Activated CD8-positive, alpha-beta memory T cell treated with anti-CD3 and anti-CD28 coated beads, Interleukin-2, amount 50 U/mL, for 1 hour (primary cell): ENCODE measurements around the gene RANBP1.
A peak's percentile ranks its signal among the peaks of the same experiment; 100 is the strongest.
"Not testable (repeated sequence)": the region's sequence is repeated elsewhere in the genome, so short reads cannot be mapped to it uniquely, and the experiment has no call there.

Source experiments
- DNase-seq: peaks from one replicate; pipeline ENCODE4 v3.0.0-alpha.2; 2020; ENCODE audit errors: extremely low read depth

RANBP1 gene

DNA sequence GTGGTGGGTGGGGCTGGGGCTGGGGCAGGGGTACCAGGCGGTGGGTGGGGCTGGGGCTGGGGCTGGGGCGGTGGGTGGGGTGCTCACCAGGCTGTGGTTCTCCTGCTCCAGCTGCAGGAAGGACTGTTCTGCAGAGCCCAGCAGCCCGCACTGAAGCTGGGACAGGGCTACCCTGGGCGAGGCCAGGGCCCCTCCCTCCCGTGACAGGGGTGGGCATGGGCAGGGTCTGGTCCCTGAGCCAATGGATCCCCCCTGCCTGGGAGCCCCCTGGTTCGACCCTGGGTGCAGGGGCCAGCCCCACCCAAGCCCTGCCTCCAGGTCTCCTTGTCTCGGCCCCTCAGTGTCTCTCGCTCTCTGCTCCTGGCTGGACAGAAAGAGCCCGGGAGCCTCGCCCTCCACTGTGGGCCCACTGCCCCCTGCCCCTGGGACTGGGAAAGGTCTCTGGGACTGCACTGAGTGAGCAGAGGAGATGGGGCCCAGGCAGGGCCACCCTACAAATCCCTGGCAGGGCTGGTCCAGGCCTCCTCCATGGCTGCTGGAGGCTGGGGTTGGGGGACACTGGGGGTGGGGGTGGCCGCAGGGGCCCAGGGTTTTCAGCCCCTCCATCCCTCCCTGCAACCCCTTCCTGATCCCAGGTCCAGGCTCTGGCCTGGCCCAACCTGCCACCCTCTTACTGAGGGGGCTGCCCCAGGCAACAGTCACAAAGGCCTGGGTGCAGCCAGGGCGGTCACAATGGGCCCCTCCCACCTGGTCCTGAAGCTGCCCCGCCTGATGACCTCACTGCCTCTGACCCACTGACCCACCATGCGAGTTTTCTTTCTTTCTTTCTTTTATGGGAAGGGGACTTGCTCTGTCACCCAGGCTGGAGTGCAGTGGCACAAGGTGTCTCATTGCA lies 34.7 kb downstream of the RANBP1 start, which contains the start of gene CCDC188:
CCDC188 (minus strand) TSS at position 675 of the 895 bp plus-strand sequence; CDS start at position 606, 69 bp downstream.
- DNase-seq: no peak

DNA sequence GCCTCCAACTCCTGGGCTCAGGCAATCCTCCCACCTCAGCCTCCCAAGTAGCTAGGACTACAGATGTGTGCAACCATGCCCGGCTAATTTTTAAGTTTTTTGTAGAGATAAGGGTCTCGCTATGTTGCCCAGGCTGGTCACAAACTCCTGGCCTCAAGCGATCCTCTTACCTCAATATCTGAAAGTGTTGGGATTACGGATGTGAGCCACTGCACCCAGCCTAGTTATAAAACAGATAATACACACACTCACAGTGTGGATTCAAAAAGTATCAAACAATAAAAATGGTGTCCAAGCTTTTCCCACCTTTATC lies 35.3 kb downstream of the RANBP1 start:
- DNase-seq: no peak

DNA sequence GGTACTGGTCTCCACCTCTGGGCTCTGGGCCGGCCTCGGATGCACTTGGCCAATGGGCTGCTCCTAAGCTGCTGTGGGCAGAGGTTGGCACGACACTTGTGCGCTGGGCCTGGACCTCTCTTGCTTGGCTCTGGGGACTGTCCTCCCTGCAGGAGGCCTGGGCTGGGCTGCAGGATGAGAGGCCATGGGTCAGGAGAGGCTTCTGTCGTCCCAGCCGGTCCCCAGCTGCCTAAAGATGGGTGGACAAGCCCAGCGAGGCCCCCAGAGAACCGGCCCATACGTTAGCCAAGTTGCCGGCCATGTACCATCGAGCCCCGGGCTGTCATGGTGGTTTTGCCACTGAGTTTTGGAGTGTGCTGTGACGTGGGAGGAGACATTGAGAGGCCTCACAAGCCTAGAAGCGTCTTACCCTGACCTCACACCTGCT lies 36.6 kb downstream of the RANBP1 start:
- no peak for DNase-seq

DNA sequence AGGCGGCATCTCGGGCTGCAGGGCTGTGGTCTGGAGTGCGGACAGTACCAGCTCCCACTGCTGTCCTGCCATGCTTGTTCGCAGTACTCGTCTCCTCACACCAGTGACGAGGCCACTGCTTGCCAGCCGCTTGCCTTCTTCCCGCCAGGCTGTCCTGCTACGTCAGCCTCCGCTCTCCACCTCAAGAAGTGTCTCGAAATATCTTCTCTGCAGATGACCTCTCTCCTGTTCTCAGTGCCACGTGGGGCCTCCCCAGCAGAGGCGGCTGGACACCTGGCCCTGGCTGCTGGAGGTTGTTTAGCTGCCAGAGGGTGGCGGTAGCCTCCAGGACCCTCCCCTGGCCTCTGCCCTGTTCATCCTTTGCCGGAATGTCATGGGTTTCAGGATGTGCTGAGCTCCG lies 38.0 kb downstream of the RANBP1 start:
- DNase-seq: no peak

DNA sequence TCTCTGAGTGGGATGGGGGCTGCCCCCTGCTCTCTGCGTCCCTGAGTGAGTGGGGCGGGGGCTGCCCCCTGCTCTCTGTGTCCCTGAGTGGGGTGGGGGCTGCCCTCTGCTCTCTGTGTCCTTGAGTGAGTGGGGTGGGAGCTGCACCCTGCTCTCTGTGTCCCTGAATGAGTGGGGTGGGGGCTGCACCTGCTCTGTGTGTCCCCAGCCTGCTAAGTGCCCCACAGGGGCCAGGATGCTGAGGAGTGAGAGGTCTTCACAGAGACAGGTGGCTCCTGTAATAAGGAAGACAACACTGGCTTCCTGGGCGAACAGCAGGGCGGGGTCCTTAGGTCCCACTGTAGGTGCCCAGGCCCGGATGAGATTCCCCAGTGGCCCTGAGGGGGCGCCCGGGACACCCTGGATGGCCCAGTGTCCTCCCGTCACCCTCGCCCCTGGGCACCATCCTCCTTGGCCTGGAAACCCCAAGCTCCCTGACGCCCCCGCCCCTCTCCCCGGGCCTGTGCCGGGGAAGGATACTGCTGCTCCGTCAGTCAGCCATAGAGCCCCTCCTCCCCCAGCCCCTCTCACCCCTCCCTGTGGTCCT lies 38.8 kb downstream of the RANBP1 start:
- no peak for DNase-seq

DNA sequence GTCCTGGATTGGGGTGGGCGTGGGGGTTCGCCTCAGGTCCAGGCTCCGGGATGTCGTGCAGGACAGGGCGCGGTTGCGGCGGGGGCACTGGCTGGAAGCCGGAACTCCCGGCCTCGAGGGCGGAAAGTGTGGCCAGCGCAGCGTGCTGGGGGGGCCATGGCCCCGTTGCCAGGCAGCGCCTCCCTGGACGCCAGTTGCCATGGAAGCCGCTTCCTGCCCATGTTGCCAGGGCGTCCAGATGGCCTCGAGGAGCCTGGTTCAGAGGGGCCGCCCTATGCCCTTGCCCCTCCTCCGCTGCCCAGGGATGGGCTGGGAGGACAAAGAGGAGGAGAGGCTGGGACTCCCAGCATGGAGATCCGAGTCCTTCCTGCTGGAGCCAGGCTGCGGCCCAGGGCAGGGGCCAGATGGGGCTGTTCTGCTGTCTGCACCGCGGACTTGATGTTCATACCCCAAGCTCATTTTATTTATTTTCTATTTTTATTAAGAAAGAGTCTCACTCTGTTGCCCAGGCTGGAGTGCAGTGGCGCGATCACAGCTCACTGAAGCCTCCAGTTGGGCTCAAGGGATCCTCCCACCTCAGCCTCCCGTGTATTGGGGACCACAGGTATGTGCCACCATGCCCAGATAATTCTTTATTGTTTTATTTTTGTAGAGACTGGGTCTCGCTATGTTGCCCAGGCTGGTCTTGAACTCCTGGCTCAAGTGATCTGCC lies 39.6 kb downstream of the RANBP1 start:
- no peak for DNase-seq

DNA sequence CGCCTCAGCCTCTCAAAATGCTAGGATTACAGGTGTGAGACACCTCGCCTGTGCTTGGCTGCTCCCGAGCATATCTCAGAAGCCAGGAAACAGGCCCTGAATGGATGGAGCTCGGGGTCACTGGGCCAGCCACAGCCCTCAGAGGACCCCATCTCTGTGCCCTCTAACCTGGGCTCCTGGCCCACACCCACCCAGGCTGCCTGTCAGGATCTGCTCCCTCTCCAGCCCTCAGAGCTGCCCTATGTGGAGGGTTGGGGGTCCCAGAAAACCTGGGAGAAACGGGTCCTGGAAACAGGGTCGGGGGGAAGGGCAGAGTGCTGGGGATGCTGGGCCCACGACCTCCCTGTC lies 40.1 kb downstream of the RANBP1 start:
- no peak for DNase-seq

DNA sequence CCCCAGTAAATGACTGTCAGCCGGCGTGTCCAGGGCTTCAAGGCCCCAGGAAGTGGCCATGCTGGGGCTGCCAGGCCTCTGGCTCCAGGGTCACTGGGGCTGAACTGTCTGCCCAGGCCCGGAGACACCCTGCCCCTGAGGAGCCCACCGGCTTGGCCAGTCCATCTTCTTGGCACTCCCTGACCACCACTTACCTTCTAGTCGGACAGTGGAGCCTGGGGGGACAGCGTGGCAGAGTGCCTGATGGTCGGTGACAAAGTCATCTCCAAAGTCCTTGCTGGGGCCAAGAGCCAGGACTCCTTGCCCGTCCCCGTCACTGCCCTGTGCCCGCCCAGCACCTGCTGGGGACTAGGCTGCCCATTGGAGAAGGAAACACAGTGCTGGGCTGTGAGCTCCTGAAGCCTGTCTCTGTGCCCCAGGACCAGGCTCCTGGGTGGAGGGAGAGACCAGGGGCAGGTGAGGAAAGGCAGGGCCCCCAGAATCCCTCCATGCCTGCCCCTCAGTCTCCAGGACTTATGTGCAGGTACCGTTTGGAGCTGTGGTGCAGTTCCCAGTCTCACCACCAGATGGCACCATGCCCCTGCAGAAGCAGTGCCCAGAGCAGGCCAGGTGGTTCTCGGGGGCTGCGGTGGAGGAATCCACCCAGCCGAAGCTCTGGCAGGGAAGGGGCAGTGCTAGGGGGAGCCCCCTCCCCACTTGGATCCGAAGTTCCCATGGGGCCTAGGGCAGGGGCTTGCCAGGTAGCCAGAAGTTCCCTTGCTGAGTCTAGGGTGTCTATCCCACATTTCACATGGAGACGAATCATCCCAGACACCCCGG lies 40.9 kb downstream of the RANBP1 start:
- DNase-seq: peak; percentile 56

DNA sequence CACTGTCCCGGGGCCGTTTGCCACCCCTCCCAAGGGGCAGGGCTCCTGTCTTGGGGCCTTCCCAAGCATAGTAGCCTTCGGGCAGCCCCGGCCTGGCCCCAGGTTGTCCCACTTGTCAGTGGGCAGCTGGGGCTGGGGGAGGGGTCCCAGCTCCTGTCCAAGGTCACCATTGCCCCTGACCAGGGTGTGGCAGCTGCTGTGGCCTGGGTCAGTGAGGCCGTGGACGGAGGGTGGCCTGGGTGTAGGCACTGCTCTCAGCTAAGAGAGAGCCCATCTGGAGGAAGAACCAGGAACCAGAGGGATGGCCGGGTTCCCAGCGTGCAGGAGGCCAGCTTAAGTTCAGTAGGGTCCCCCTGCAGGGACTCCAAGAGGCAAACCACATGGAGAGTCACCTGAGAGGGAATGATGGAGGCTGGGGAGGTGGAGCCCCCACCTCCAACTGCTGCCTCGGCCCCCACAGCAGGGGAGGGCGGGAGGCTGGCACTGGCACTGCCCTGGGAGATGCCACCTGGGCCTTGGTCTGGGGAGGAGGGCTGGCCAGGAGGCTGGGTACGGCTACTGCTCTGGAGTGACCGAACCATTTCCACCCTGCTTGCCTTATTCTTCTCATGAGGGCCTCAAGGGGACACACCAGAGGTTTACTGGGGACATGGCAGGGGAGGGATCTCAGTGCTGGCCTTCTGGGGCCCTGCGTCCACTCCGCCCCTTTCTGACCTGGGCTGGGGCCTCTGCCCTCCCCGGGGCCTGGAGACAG lies 41.7 kb downstream of the RANBP1 start:
- DNase-seq: no peak

DNA sequence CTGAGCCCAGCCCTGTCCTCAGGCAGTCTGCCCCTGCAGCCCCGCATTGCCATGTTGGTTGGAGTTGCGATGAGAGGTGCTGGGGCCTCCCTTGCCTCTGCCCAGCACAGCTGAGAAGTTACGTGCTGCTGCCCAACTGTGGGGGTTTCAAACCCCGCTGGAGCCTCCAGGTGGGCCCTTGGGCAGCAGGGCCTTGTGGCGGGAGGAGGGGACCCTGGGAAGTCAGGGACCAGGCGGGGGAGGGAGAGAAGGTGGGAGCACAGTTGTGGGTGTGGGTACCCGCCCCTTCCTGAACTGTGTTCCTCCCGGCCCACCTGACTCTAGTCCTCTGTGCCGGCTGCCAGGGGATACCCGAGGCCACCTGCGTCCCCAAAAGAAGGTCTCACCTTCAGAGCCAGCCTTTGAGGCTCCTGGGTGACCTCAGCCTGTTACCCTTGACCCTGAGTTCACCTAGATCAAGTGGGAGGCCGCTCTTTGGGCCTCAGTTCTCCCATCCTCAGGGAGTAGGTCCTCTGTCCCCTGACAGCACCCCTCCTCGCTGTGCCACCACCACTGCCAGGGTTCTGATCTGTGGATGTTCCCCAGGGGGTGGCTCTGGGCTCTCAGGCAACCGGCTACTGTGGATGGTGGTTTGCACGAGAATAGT lies 42.6 kb downstream of the RANBP1 start:
- DNase-seq: no peak

DNA sequence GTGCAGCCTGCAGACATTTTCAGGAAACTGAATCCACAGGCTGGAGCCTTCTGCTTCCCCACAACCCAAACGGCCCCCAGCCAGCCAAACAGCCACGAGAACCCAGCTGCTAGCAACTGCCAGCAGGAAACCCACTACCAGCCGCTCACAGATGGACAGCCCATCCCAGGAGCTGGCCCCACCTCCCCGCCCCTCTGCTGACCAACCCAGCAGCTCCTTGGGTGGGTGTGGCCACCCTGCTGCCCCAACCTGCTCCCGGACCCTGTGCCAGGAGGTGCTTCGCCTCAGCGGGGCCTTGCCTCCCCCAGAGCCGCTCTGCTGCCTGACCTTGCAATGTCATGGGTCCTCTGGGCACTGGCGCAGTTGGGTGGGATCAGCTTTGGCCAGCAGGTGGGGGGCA lies 43.2 kb downstream of the RANBP1 start:
- DNase-seq: no peak

DNA sequence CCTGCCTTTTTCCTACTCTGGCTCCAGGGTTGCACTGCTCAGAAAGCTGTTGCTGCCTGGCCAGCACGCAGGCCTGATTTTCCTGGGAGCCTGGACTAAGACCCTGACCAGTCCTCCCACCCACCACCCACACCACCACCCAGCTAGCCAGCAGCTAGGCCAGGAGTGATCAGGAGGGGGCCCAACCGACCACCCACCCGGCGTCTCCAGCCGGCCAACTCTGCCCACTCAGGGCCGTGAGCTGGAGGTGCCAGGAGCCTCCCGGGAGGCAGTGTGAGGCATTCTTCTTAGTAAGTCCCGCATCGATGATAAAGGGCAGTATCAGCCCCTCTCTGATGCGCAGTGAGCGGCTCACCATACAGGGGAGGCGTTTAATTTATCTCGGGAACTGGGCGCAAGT lies 43.6 kb downstream of the RANBP1 start:
- DNase-seq: not testable (repeated sequence)

DNA sequence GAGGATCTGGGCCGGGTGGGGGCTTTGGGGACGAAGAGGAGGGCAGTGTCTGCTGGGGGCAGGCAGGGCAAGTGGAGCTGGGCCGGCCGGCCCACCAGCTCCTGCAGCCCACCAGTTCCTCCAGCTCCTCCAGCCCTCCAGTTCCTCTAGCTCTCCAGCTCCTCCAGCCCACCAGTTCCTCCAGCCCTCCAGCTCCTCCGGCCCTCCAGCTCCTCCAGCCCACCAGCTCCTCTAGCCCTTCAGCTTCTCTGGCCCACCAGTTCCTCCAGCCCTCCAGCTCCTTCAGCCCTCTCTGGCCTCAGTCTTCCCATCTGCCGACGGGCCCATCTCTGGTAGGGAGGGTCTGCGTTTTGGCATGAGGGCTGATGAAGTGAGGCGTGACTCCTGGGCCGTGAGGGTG lies 44.1 kb downstream of the RANBP1 start:
- DNase-seq: no peak

DNA sequence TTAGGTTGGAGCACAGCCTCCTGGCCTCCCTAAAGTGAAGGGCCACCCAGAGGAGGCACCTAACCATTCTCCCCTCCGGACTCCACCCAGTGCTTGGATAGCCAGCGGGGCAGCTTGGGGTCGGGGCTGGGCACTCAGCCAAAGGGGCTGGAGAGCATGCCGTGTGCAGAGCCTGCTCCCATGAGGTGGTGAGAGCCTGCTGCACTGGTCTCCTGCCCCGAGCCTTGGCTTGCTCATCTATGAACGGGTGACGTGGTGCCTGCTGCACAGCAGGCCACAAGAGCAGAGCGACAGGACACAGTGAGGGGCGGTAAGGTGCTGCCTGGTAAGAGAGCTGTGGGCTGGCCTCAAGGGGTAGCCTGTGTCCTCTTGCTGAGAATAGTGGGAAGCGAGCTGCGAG lies 49.0 kb downstream of the RANBP1 start:
- DNase-seq: no peak

DNA sequence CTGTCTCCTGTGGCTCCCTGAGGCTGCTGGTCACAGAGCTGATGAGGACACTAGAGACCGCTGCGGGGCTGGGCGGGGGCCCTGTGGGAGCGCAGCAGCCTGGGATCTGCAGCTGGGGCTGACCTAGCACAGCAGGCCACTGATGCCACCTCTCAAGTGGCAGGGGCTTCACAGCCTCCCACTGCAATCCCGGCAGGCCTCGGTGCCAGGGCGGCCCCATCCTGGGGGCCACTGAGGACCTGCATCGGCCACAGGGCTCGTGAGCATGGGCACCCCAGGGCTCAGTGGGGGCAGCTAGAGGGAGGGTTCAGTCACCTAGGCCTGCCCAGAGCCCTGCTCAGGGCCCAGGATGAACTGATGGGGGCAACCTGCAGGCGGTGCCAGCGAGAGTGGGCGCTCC lies 49.5 kb downstream of the RANBP1 start:
- no peak for DNase-seq

DNA sequence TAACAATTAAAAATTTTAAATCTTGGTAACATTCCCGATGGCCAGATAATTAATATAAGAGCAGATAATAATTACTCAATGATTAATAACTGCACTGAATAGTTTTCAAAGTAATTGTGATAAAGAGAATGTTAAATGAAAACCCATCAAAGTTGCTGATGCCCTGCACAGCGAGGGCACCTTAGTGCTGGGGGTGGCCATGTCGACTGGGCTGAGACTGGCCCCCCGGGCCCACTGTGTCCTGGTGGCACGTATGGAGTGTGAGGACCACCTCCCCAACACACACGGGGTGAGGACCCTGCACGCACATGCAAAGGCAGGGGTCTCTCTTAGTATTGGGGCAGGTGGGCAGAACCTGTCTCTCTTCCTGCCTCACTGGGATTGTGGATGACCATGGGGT lies 50.0 kb downstream of the RANBP1 start:
- DNase-seq: no peak

DNA sequence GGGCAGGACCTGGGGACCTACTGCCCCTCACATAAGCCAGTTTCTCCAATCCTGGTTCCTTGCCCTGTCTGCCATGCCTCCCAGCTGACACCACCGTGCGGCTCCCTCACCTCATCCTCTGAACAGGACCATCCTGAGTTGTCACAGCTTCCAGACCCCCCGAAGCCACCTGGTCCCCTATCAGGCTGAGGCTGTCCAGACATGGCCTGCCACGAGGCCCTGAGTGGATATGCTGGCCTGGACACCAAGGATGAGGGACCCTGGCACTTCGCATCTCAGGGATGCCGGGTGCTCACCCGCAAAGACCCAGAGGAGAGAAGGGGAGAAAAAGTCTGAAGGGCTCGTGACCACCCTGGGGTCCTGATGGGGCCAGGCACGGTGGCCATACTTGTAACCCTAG lies 50.8 kb downstream of the RANBP1 start:
- no peak for DNase-seq

DNA sequence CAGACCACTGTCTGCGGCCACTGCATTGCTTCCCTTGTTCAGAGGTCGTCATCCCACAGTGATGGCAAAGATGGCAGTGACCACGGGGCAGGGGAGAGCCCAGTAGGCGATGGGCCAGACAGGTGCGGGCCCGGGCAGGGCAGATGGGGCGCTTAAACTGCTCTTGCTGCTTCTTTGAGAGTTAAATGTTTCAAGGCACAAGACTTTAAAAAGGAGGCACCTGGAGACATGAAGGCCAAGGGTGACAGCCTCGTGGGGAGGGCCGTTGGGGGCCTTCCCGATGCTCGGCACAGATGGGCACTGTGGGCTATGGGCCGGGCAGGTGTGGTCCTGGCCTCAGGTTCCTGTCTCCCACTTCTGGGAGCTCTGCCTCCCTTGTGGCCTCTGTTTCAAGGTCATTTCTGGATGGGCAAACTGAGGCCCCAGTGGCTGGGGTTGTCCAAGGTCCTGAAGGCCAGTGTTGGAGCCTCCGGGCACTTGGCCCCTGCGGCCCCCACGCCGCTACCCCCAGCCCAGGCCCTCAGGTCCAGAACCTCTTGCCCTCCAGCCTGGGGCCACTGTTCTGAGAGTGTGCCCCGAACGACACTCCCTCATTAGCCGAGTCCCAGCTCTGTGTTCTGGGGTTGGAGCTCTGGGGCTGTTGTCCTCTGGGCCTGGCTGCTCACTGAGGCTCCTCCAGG lies 51.9 kb downstream of the RANBP1 start:
- DNase-seq: no peak

DNA sequence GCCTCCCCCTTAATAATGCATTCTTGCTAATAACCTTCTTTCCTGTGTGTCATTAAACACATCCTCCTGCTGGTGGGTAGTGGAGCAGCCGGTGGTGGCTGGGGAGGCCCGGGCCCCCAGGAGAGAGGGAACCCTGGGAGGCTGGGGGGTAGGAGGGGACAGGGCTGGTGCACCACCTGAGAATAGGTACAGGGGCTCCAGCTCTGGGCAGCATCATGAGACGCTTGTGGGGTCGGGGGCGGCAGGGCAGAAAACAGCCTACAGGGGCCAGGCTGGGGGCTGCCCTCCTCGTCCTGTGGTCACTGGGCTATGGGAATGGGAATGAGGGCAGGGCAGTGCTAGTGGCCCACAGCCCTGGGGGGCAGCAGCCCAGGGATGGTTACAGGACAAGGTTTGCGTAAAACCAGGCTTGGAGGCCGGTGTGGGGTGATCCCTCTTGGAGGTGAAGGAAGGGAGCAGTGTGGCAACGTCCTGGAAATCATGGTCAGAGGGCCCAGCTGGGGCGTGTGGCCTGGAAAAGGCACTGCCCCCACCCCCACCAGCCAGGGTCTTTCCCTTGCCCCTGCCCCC lies 53.4 kb downstream of the RANBP1 start:
- DNase-seq: no peak

DNA sequence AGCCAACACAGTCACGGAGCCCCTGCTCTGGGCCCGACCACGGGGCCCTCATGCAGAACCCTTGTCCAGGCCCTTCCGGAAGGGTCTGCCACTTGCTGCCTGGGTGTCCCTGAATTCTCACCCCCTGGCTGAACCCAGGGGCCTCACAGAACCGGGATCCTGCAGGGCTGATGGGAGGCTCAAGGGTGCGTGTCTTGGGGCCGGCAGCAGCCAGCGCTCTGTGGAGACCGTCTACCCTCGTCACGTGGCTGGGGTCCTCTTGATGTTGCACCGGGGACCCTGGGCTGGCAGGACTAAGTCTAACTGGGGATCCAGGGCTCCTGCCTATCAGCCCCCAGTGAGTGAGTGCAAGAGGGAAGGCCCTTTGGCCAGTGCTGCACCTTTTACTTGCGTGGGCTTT lies 54.3 kb downstream of the RANBP1 start:
- no peak for DNase-seq
